H1 (cell line): ENCODE results near the gene MBD3L3. TPM values are rescaled to one million over a fixed set of nuclear protein-coding genes. Genes with fewer than 3 reads are reported as not detected.

Source experiments
- CTCF ChIA-PET: fragments of 300-600 bp; sonication (Branson Sonifier 250); formaldehyde crosslinking; loops from one replicate; lab custom pipeline; 2021; ENCODE audit not compliant: partially characterized antibody; lab: Charles Lee
- POLR2A ChIA-PET: fragments of 300-600 bp; sonication (Branson Sonifier 250); formaldehyde crosslinking; loops from one replicate; lab custom pipeline; 2021; ENCODE audit warnings: inconsistent platforms; ENCODE audit not compliant: partially characterized antibody; lab: Charles Lee
- DNase-seq, 2 experiments: peaks; one replicate each; pipeline versions ENCODE4 v3.0.0 to v3.0.0-alpha.2; 2010 to 2022; ENCODE audit warnings: low spot score in 2 of 2, low read depth in 1 of 2, mixed read lengths in 1 of 2
- FAIRE-seq: peaks from 2 replicates; lab custom pipeline; 2011; peaks lifted over from hg19 to GRCh38; lab: Jason Lieb, UNC
- H2AFZ ChIP-seq: 2 replicates; pipeline ENCODE4 v1.8.1; 2012; ENCODE audit warnings: low read length, inconsistent platforms
- H2AK5ac ChIP-seq: 2 replicates; pipeline ENCODE4 v1.6.1; 2013; ENCODE audit warnings: low read depth, low read length
- H2BK120ac ChIP-seq: replicated peaks from 2 replicates; pipeline ENCODE3; 2013; ENCODE audit warnings: low read depth, low read length, inconsistent platforms
- H2BK12ac ChIP-seq: 2 replicates; pipeline ENCODE4 v1.6.1; 2013; ENCODE audit warnings: low read depth, low read length
- H2BK15ac ChIP-seq: 2 replicates; pipeline ENCODE4 v1.6.1; 2013; ENCODE audit warnings: low read length
- H2BK20ac ChIP-seq: 2 replicates; pipeline ENCODE4 v1.6.1; 2013; ENCODE audit warnings: low read length
- H2BK5ac ChIP-seq: 2 replicates; pipeline ENCODE4 v1.6.1; 2013; ENCODE audit warnings: low read depth, low read length
- H3K14ac ChIP-seq: 2 replicates; pipeline ENCODE4 v1.6.1; 2013; ENCODE audit warnings: inconsistent platforms; ENCODE audit not compliant: insufficient read length
- H3K18ac ChIP-seq: 2 replicates; pipeline ENCODE4 v1.6.1; 2013; ENCODE audit warnings: low read length; ENCODE audit errors: extremely low read depth
- H3K23ac ChIP-seq: 2 replicates; pipeline ENCODE4 v1.6.1; 2013; ENCODE audit warnings: inconsistent platforms; ENCODE audit not compliant: insufficient read length
- H3K23me2 ChIP-seq: 2 replicates; pipeline ENCODE4 v1.6.1; 2013; ENCODE audit warnings: low read depth, low read length
- H3K27ac ChIP-seq: 2 replicates; pipeline ENCODE4 v1.6.1; 2011; ENCODE audit warnings: low read depth, low read length, inconsistent platforms
- H3K27me3 ChIP-seq, 4 experiments: replicated peaks in 1 of 4; 1 replicate in 1 of 4; 2 replicates in 3 of 4; pipeline versions ENCODE4 v1.6.1 to v1.8.1; 2011 to 2013; ENCODE audit warnings: low read length in 3 of 4, mild to moderate bottlenecking in 3 of 4, inconsistent platforms in 2 of 4, mixed read lengths in 2 of 4, moderate library complexity in 1 of 4; ENCODE audit not compliant: control insufficient read depth in 3 of 4, insufficient read depth in 3 of 4; ENCODE audit errors: extremely low read depth in 1 of 4
- H3K36me3 ChIP-seq, 4 experiments: 2 replicates each; pipeline versions ENCODE4 v1.6.1 to v1.8.1; 2011 to 2013; ENCODE audit warnings: mild to moderate bottlenecking in 4 of 4, low read length in 3 of 4, moderate library complexity in 2 of 4, control low read depth in 1 of 4, inconsistent platforms in 1 of 4; ENCODE audit not compliant: insufficient read depth in 4 of 4, control insufficient read depth in 2 of 4
- H3K4ac ChIP-seq: replicated peaks from 2 replicates; pipeline ENCODE3; 2013; ENCODE audit warnings: low read length, low read depth, mixed read lengths, inconsistent platforms; ENCODE audit not compliant: insufficient read length
- H3K4me1 ChIP-seq, 4 experiments: replicated peaks in 1 of 4; 1 replicate in 1 of 4; 2 replicates in 3 of 4; pipeline versions ENCODE4 v1.6.1 to v1.8.1; 2011 to 2013; ENCODE audit warnings: low read length in 3 of 4, inconsistent platforms in 2 of 4, mixed read lengths in 1 of 4; ENCODE audit not compliant: insufficient read depth in 4 of 4, control insufficient read depth in 3 of 4
- H3K4me2 ChIP-seq, 2 experiments: 2 replicates each; pipeline versions ENCODE4 v1.6.1 to v1.8.1; 2011 to 2013; ENCODE audit warnings: low read depth in 2 of 2, low read length in 2 of 2, control low read depth in 1 of 2, inconsistent platforms in 1 of 2, mild to moderate bottlenecking in 1 of 2; ENCODE audit not compliant: insufficient read depth in 1 of 2
- H3K4me3 ChIP-seq, 4 experiments: fragments of 200-600, 300-600 bp in 1 of 4; sonication (generic), shearing (Covaris generic), sonication (Bioruptor Twin) in 1 of 4; 2 replicates each; pipeline versions ENCODE4 v1.5.1 to v1.8.1; 2011 to 2016; ENCODE audit warnings: low read length in 4 of 4, low read depth in 3 of 4, control low read depth in 2 of 4, inconsistent platforms in 2 of 4, mild to moderate bottlenecking in 2 of 4, mixed read lengths in 1 of 4, moderate library complexity in 1 of 4; ENCODE audit not compliant: insufficient read depth in 2 of 4; ENCODE audit errors: extremely low read depth in 1 of 4
- H3K56ac ChIP-seq: replicated peaks from 2 replicates; pipeline ENCODE3; 2013; ENCODE audit warnings: low read depth, mild to moderate bottlenecking, mixed read lengths, low read length, inconsistent platforms; ENCODE audit not compliant: insufficient read length
- H3K79me1 ChIP-seq: 2 replicates; pipeline ENCODE4 v1.6.1; 2013; ENCODE audit warnings: low read depth, low read length, control low read depth
- H3K79me2 ChIP-seq, 2 experiments: 2 replicates each; pipeline versions ENCODE4 v1.6.1 to v1.8.1; 2012 to 2013; ENCODE audit warnings: low read length in 2 of 2, mild to moderate bottlenecking in 2 of 2, inconsistent platforms in 1 of 2; ENCODE audit not compliant: insufficient read depth in 2 of 2, control insufficient read depth in 1 of 2
- H3K9ac ChIP-seq, 4 experiments: replicated peaks in 1 of 4; 1 replicate in 1 of 4; 2 replicates in 3 of 4; pipeline versions ENCODE4 v1.6.1 to v1.8.1; 2011 to 2013; ENCODE audit warnings: low read depth in 3 of 4, low read length in 3 of 4, control low read depth in 2 of 4, mild to moderate bottlenecking in 2 of 4, moderate library complexity in 2 of 4, inconsistent platforms in 1 of 4; ENCODE audit errors: extremely low read depth in 1 of 4
- H3K9me3 ChIP-seq, 2 experiments: 2 replicates each; pipeline versions ENCODE4 v1.6.1 to v1.8.1; 2012 to 2013; ENCODE audit warnings: mild to moderate bottlenecking in 2 of 2, moderate library complexity in 2 of 2, control low read depth in 1 of 2, inconsistent platforms in 1 of 2, low read depth in 1 of 2, low read length in 1 of 2, mixed read lengths in 1 of 2; ENCODE audit not compliant: insufficient read depth in 2 of 2
- H4K20me1 ChIP-seq, 2 experiments: replicated peaks in 1 of 2; 2 replicates each; pipeline versions ENCODE3 to v1.8.1; 2011 to 2013; ENCODE audit warnings: inconsistent platforms in 2 of 2, low read length in 2 of 2, mild to moderate bottlenecking in 1 of 2; ENCODE audit not compliant: insufficient read depth in 2 of 2, control insufficient read depth in 1 of 2
- H4K5ac ChIP-seq: 2 replicates; pipeline ENCODE4 v1.6.1; 2013; ENCODE audit warnings: low read length, low read depth, mixed read lengths, inconsistent platforms; ENCODE audit not compliant: insufficient read length
- H4K8ac ChIP-seq: 2 replicates; pipeline ENCODE4 v1.8.0; 2013; ENCODE audit warnings: mild to moderate bottlenecking, moderate library complexity, low read length, inconsistent platforms; ENCODE audit not compliant: insufficient read depth; ENCODE audit errors: extremely low read depth
- H4K91ac ChIP-seq: replicated peaks from 2 replicates; pipeline ENCODE3; 2013; ENCODE audit warnings: low read length, mixed read lengths, inconsistent platforms; ENCODE audit not compliant: insufficient read length
- ASH2L ChIP-seq: fragments of 200-600, 300-600 bp; sonication (generic); IDR thresholded peaks from one replicate; pipeline ENCODE4 v1.7.1; 2017; ENCODE audit warnings: low read length
- CHD1 ChIP-seq: IDR thresholded peaks from 2 replicates; pipeline ENCODE4 v1.6.1; 2012; ENCODE audit warnings: low read depth, low read length, improper control_type of control experiment
- GABPA ChIP-seq: IDR thresholded peaks from 2 replicates; pipeline ENCODE4 v1.6.1; 2011; ENCODE audit warnings: mild to moderate bottlenecking, low read length, moderate library complexity, borderline replicate concordance; ENCODE audit not compliant: insufficient read depth
- HDAC2 ChIP-seq, 2 experiments: fragments of 300-600 bp in 1 of 2; sonication (generic) in 1 of 2; IDR thresholded peaks; 2 replicates each; pipeline ENCODE4 v1.6.1; 2011 to 2012; ENCODE audit warnings: low read depth in 2 of 2, low read length in 2 of 2, mild to moderate bottlenecking in 2 of 2, moderate library complexity in 2 of 2, borderline replicate concordance in 1 of 2, inconsistent platforms in 1 of 2
- SP2 ChIP-seq: IDR thresholded peaks from 2 replicates; pipeline ENCODE4 v1.6.1; 2012; ENCODE audit warnings: mild to moderate bottlenecking, low read length, inconsistent platforms
- SP4 ChIP-seq: IDR thresholded peaks from 2 replicates; pipeline ENCODE4 v1.6.1; 2012; ENCODE audit warnings: low read length, inconsistent platforms
- TBP ChIP-seq: IDR thresholded peaks from 2 replicates; pipeline ENCODE4 v1.6.1; 2011; ENCODE audit warnings: low read depth, low read length, improper control_type of control experiment
- WGBS, 2 experiments: shearing (Covaris generic) in 1 of 2; methylation state at CpG; one replicate each; pipeline versions ENCODE4 v1.1.6 to v1.1.7; 2013 to 2015; ENCODE audit warnings: low lambda C conversion rate in 2 of 2, mixed read lengths in 2 of 2, inconsistent platforms in 1 of 2, low coverage in 1 of 2, missing lambda C conversion rate in 1 of 2; ENCODE audit not compliant: insufficient replicate concordance in 2 of 2, insufficient coverage in 1 of 2, insufficient read length in 1 of 2; ENCODE audit errors: extremely low coverage in 1 of 2, missing lambda C conversion rate in 1 of 2; 5-methylcytosine and 5-hydroxymethylcytosine counted together
- polyA plus RNA-seq, 7 experiments: library from polyadenylated mRNA; depleted of rRNA in 3 of 7; stranded (reverse) in 5 of 7; unstranded in 2 of 7; fragments of >200 nt in 5 of 7; fragments of 200-250 nt in 2 of 7; gene quantifications; 1 replicate in 5 of 7; 2 replicates in 1 of 7; 4 replicates in 1 of 7; pipeline versions ENCODE4 v1.2.1 to v1.2.3, GENCODE V29; 2011 to 2013; ENCODE audit warnings: missing spikeins in 2 of 7, mixed read lengths in 2 of 7
- total RNA-seq: library from RNA; stranded (reverse); fragmentation: NEBNext Ultra II Directional; extraction: Animal tissue kit (Norgen Biotek cat#: 25700); gene quantifications from 2 replicates; pipeline ENCODE4 v1.2.1, GENCODE V29; 2021

MBD3L3 gene
- total and polyA plus RNA-seq, 2 of the 8 experiments (the other 6 are each of a cell fraction or from before 2014, with no cell fraction given) = not detected

DNA sequence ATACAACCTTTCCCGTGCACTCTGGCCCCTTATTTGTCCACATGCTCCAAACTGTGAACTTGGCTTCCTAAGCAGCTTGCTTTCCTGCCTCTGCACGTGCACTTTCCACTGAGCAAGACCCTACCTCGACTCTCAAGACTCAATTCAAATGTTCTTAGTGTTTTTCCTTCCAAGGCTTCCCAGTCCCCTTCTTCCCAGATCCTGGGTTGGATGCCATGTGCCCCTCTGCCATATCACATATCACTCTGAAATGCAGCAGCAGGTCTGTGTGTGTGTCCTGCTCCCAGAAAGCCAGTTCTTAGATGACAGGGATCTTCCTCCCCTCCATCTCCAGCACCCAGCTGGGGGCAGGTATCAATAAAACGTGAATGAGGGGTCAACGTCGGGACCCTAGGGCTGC is 14.1 kb upstream of the MBD3L3 start:
- Histone ChIP-seq H3K4me2 (no peak overlapping the region), H4K20me1 (no peaks in the 10 kb centered on the region), H3K9ac (no peak overlapping the region), H3K56ac (no peak overlapping the region), H2BK12ac (no peak overlapping the region), H2AK5ac (no peak overlapping the region), H3K14ac (no peak overlapping the region), H2AFZ (no peak overlapping the region), H3K27me3 (no peaks in the 10 kb centered on the region), H3K18ac (no peak overlapping the region), H3K79me2 (peaks cover 0 to 8% of the 10 kb centered on the region in 2 experiments; a peak in 2 of 4 replicates), H4K8ac (no peak overlapping the region), H3K79me1 (no peaks in the 10 kb centered on the region), H3K4me1 (no peaks in the 10 kb centered on the region), H3K4me3 (no peak overlapping the region), H2BK5ac (no peak overlapping the region), H3K36me3 (peaks cover 12 to 52% (median 35%) of the 10 kb centered on the region in 4 experiments), H4K91ac (no peak overlapping the region), H2BK20ac (no peak overlapping the region), H3K23ac (no peak overlapping the region), H2BK15ac (no peak overlapping the region), H3K9me3 (peaks cover 4 to 17% of the 10 kb centered on the region in 2 experiments; a peak in 3 of 4 replicates), H3K4ac (no peak overlapping the region), H2BK120ac (no peak overlapping the region), H4K5ac (no peak overlapping the region), H3K27ac (no peak overlapping the region), H3K23me2 (peaks cover 2% of the 10 kb centered on the region; the same call in 1 of the 2 replicates)
- ChIA-PET CTCF (no interaction called here), POLR2A (interaction anchor here (1.4 kb wide), 1 partner anchor 9 kb away, joined by 4 read pairs; no protein-coding TSS in a partner anchor)
- WGBS, 2 experiments = 88 to 100% methylated on average over 1 to 6 of the region's 6 CpGs
- no peak for TF ChIP-seq HDAC2 (IDR thresholded peaks at IDR 0.05; ENCODE audit: borderline replicate concordance in 1 of 2, low read depth in 2 of 2, low read length in 2 of 2)
- no peak for TF ChIP-seq SP4
- TF ChIP-seq SP2 = no peak
- no peak for TF ChIP-seq CHD1
- TF ChIP-seq TBP = no peak
- TF ChIP-seq ASH2L = no peak
- TF ChIP-seq GABPA = no peak
- DNase-seq (no peak), FAIRE-seq (no peak)
